ENCODE measurements around the gene ZFC3H1.
"Not testable (repeated sequence)": the region's sequence is repeated elsewhere in the genome, so short reads cannot be mapped to it uniquely, and the experiment has no call there.

The ZFC3H1 gene, protein sequence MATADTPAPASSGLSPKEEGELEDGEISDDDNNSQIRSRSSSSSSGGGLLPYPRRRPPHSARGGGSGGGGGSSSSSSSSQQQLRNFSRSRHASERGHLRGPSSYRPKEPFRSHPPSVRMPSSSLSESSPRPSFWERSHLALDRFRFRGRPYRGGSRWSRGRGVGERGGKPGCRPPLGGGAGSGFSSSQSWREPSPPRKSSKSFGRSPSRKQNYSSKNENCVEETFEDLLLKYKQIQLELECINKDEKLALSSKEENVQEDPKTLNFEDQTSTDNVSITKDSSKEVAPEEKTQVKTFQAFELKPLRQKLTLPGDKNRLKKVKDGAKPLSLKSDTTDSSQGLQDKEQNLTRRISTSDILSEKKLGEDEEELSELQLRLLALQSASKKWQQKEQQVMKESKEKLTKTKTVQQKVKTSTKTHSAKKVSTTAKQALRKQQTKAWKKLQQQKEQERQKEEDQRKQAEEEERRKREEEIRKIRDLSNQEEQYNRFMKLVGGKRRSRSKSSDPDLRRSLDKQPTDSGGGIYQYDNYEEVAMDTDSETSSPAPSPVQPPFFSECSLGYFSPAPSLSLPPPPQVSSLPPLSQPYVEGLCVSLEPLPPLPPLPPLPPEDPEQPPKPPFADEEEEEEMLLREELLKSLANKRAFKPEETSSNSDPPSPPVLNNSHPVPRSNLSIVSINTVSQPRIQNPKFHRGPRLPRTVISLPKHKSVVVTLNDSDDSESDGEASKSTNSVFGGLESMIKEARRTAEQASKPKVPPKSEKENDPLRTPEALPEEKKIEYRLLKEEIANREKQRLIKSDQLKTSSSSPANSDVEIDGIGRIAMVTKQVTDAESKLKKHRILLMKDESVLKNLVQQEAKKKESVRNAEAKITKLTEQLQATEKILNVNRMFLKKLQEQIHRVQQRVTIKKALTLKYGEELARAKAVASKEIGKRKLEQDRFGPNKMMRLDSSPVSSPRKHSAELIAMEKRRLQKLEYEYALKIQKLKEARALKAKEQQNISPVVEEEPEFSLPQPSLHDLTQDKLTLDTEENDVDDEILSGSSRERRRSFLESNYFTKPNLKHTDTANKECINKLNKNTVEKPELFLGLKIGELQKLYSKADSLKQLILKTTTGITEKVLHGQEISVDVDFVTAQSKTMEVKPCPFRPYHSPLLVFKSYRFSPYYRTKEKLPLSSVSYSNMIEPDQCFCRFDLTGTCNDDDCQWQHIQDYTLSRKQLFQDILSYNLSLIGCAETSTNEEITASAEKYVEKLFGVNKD (N-terminal part only)

DNA sequence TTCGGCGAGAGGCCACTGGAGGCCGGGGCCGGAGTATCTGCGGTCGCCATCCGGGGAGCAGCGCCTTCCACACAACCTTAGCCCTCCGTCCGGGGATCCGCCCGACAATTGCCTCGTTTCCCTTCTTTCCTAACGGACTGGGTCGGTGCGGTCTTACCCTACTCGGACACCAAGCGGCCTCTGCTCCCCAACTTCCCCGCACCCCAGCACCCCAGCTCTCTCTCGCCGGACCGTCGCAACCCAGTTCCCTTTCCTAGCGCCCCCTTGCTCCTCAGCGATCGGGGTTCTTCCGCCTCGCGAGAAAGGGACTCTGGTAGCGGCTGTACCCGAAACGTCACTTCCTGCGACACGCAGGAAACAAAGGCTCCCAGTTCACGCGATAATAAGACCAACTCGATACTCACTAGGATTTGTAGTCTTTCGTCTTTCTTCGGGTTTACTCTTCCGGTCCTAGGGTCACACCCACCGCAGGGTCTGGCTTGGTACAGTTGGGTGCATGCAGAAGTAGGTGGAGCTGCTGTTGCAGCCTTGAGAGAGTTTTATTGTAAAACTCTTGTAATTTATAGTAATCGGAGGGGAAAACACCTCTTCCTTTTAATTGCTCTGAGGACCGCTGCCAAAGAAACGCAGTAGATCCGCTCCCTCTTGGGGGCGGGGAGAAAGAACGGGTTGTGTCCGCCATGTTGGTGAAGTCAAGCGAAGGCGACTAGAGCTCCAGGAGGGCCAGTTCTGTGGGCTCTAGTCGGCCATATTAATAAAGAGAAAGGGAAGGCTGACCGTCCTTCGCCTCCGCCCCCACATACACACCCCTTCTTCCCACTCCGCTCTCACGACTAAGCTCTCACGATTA, at the start of gene ZFC3H1, which contains the start of gene THAP2:
Gene ZFC3H1, minus strand, starts transcription at position 288 of the 850 bp plus-strand sequence. Its CDS starts 238 bp downstream, at position 50.
Gene THAP2, plus strand, starts transcription at position 741 of the 850 bp plus-strand sequence. CDS start 209 bp downstream, outside the sequence.
- peak; percentile 60 for DNase-seq

DNA sequence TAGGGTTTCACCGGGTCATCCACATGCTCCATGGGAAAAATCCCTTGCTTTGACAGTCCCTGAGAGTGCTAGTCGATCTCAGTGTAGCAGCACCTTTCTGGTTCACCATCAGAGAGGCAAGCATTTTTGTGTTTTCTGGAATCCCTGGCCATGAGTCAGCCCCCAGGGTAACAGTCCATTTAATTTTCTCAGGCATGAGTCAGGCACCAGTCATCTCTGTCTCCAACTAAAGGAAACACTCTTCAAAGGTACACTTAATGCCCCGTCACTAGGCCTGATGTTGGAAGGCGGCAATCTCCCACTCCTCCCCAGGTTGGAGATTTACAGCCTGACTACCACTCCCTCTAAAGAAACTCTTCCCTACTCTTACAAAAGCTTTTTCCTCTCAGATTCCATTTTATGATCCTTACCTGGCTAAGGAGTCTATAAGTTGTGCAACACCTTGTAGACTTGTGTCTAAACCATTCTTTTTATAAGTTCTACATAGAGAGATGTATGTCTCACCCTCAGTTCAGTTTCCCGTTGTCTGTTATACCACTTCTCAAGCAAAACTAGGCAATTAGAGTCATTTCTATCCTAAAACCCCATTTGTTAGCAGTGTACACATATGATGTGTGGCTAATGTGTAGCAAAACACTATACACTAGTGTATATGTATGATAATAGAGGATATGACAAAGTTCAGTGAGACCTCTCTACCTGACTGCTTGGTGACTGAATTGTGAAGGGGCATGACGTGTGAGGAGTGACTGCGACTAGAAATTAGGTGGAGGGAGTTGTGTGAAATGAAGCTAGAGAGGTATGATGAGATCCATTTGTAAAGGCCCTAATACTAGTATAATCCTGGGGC, 46.9 kb upstream of the ZFC3H1 start:
- peak; percentile 21 for DNase-seq

DNA sequence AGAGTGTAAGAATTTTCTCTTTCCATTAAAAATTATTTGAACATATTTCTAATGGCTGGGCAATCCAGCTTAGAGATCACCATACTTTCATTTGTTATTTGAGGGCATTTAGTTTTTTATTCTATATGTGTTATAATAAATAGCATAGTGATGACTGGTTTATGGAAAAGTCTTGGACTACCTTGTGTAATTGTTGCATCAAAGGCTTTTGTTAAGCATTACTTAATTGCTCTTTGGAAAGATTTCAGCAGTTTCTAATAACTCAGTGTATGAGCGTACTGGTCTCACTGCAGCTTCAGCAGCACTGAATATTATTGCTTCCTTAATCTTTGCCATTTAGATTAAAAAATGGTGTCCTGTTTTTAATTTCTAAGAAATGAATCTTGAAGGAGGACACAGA, 45.0 kb upstream of the ZFC3H1 start:
- DNase-seq, result no peak

DNA sequence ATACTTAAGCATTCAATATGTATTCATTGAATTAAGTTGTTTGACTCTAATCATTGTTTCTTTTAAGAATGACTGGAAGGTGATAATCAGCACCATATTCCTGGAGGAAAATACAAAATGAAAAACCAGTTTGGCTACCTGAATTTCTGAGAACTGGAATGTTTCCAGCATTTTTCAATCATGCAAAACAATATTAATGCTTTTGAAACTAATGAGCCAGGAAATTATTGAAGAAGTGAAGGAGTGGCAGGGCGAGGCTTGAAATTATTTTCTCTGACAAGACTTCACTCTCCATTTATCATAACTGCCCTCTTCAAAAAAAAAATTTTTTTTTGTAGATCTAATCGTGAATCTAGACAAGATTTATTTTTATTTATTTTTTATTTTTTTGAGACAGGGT, 41.3 kb upstream of the ZFC3H1 start:
- DNase-seq, result no peak

DNA sequence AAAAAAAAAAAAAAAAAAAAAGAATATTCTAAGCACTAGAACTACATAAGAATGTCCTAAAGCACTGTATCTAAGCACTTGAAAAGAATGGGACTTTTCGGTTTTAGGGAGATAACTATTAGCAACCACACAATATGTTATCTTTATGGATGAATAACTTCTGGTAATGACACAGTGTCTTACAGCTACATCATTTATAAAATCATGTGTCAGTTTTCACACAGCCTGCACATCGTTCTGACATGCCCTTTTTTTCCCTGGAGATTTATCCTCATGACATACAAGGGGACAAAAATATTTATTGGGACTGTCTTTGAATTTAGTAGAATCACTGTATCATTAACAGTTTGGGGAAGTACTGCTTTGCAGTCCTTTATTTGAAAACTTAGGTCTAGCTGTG, 39.6 kb upstream of the ZFC3H1 start:
- DNase-seq, result no peak

DNA sequence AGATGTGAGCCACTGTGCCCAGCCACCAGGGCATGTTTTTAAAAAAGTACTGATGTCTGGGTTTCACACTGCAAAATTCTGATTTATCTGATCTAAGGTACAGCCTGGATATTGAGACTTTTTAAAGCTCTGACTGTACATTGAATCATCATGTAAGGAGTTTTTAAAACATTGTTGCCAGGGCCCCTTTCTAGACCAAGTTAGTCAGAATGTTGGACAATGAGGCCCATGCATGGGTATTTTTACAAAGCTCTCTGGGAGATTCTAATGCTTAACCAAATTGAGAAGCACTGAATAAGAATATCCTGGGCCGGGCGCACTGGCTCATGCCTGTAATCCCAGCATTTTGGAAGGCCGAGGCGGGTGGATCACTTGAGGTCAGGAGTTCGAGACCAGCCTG, 38.9 kb upstream of the ZFC3H1 start:
- no peak for DNase-seq

DNA sequence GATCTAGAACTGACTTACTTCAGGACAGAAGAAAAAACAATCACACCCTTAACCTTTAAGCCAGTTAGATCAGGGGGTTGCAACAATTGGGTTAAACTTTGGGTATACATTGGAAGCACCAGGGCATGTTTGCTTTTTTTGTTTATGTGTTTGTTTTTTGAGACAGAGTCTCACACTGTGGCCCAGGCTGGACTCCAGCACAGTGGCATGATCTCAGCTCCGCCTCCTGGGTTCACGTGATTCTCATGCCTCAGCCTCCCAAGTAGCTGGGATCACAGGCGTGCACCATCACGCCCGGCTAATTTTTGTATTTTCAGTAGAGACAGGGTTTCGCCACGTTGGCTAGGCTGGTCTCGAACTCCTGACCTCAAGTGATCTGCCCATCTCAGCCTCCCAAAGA, 38.5 kb upstream of the ZFC3H1 start:
- DNase-seq, result not testable (repeated sequence)

DNA sequence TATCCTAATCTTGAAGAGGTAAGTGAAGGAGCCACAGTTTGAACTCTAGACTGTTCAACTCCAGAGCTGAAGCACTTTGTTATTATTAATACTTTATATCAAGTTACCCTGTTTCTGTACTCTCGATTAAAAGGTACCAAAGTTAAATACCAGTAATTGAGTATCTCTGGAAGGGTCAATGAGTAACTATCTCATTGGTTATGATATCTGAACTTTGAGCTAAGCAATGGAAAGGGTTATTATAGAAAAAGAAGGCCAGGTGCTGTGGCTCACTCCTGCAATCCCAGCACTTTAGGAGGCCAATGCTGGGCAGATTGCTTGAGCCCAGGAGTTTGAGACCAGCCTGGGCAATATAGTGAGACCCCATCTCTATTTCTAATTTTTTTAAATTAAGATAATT, 32.1 kb upstream of the ZFC3H1 start:
- DNase-seq, result no peak

DNA sequence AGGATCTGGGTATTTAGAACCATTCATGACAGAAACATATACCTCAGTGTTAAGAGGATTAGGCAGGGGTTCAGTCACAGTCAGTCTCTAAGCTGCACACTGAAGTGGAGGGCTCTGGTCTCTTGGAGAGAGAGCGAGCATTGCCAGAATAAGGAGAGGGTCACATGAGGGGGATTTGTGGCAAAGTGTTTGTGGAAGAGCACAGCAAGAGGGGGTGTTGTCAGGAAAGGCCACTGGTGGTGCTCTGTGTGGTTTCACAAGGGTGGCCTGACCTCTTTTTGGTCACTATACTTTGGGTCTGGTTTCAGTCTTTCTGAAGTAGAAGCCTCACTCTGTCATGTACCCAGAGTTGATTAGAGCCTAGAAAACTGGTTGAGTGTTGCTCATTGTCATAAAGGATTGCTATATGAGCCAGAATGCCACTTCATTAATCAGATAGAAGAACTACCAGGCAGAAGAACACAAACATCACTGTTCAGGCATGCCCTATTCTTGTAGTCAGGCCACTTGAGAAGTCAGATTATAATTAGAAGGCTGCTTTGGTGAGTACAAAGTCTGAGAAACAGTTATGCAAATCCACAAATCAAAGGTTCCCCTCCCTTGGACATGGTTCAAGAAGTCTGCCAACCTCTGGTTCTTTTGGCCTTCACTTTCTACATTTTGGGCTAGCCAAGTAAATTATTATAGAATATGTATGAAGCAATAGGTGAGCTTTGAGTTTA, 30.6 kb upstream of the ZFC3H1 start:
- no peak for DNase-seq

DNA sequence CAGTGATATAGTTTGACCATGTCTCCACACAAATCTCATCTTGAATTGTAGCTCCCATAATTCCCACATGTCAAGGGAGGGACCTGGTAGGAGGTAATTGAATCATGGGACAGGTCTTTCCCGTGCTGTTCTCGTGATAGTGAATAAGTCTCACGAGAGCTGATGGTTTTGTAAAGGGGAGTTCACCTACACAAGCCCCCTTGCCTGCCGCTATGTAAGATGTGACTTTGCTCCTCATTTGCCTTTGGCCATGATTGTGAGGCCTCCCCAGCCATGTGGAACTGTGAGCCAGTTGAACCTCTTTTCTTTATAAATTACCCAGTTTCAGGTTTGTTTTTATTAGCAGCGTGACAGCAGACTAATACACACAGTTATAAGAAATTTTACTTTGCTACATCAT, 30.0 kb upstream of the ZFC3H1 start:
- not testable (repeated sequence) for DNase-seq

DNA sequence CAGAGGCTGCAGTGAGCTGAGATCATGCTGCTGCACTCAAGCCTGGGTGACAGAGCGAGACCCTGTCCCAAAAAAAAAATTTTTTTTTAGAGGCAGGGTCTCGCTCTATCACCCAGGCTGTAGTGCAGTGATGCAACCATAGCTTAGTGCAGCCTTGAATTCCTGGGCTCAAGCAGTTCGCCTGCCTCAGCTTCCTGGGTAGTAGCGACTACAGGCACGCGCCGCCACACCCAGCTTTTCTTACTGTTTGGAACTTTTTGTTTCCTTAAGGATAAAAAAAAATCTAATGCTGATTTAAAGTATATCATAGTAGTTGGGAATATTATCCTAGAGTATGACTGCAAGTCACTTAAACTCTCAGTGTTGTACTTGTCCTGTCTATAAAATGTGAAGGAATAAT, 29.5 kb upstream of the ZFC3H1 start:
- DNase-seq, result no peak

DNA sequence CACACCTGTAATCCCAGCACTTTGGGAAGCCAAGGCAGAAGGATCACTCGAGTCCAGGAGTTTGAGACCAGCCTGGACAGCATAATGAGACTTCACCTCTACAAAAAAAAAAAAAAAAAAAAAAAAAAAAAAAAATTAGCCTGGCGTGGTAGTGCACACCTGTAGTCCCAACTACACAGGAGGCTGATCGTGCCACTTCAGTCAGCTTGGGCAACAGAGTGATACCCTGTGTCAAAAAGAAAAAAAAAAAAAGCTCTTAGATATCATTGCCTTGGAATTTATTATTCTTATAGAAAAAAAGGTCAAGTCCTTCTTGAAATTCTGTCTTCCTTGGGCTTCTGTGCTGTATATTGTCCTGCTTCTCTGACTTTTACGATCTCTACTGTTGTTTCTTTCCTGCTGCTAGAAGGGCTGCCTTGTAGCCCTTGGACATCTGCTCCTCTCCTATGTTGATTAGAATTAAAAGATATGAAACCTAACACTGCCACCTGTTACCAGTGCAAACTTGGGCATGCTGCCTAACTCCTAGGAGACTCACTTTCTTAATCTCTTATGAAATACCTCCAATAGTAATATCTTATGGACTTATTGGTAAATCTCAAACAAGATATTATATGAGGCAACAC, 28.0 kb upstream of the ZFC3H1 start:
- DNase-seq, result no peak

DNA sequence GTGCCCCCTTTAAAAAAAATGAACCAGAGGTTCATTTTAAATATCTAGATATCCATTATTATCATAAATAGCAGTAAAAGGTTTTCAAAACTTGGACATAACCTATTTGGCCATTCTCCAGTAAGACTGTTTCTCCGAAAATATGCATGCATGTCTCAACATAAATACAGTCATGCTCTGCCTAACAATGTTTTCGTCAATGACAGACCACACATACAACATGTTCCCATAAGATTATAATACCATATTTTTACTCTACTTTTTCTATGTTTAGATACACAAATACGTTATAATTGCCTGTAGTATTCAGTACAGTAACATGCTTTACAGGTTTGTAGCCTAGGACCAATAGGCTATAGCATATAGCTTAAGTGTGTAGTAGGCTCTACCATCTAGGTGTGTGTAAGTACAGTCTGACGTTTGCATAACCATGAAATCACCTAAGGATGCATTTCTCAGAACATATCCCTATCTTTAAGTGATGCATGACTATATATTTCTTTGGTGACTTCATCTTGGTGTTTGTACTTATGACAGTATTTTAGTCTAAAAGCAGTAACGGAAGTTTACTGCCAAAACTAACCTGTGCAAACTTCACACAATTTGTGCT, 25.4 kb upstream of the ZFC3H1 start:
- DNase-seq, result no peak

DNA sequence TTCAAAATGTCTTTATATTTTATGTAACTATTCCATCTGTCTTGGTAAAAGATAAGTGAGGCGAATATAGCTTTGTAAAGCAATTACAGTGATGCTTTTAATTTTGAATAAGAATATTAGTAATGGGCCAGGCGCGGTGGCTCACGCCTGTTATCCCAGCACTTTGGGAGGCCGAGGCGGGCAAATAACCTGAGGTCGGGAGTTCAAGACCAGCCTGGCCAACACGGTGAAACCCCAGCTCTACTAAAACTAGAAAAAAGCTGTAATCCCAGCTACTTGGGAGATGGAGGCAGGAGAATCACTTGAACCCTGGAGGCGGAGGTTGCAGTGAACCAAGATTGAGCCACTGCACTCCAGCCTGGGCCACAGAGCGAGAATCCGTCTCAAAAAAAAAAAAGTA, 23.5 kb upstream of the ZFC3H1 start:
- not testable (repeated sequence) for DNase-seq

DNA sequence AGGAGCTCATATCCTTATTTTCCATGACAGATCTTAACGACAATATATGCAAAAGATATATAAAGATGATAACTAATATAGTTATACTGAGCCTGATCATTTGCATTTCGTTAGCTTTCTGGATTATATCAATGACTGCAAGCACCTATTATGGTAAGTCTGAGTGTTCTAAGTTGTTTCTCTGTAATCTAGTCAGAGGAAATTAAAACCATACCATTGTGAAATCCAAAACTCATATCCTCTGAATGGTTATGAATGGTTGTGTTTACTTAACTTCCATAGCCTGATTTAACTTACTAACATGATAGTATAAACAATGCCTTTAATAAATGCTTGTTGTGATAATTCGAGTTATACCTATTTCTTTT, 23.0 kb upstream of the ZFC3H1 start:
- no peak for DNase-seq

DNA sequence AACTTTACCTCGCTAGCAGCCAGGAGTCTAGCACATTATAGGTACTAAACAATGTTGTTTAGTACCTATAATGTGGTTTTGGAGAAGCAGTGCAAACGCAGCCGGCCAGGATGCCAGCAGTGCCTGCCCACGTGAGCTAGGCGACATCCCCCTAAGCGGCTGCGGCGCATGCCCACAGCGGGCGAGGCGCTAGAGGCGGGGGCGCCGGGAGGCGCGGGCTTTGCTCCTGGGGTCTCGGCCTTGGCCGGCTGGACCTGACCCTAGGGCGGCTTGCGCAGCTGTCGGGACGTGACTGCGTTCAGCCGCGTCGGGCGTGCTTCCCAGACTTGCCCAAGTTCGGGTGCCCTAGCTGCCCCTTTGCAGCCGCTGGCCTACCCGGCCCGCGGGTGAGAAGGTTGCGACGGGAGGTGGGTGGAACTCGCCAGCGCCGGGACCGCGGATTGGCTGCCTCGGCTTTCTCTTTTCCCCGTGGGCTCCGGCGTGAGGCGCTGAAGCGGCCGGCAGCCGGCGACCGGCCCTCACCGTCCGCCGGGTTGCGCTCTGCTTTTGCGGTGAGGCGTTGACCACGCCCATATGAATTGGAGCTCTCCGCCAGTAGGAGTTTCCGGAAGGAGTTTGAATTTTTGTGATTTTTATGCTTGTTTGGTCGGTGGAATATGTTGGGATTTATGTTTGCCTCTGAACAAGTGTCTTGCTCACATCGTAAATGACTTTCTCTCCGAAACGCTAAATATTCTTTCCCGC, 22.4 kb upstream of the ZFC3H1 start, which contains the start of gene TMEM19:
Gene TMEM19, plus strand, starts transcription at position 169 of the 744 bp plus-strand sequence. CDS start 599 bp downstream, outside the sequence.
- DNase-seq, result peak; percentile 43

DNA sequence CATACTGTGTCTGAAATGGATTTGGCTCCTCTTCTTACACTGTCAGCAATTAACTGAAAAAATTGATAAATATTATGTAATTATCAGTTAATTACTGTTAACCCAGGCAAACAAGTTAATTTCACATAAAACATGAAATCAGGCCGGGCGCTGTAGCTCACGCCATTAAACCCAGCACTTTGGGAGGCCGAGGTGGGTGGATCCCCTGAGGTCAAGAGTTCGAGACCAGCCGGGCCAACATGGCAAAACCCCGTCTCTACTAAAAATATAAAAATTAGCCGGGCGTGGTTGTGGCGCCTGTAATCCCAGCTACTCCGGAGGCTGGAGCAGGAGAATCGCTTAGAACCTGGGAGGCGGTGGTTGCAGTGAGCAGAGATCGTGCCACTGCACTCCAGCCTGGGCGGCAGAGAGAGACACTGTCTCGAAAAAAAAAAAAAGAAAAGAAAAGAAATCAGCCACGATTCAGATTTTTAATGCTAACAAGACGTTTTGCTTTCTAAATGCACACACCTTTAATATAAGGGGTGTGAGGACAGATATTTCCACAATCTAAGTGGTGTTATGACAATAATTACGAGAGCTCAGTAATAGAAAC, 21.8 kb upstream of the ZFC3H1 start:
- no peak for DNase-seq

DNA sequence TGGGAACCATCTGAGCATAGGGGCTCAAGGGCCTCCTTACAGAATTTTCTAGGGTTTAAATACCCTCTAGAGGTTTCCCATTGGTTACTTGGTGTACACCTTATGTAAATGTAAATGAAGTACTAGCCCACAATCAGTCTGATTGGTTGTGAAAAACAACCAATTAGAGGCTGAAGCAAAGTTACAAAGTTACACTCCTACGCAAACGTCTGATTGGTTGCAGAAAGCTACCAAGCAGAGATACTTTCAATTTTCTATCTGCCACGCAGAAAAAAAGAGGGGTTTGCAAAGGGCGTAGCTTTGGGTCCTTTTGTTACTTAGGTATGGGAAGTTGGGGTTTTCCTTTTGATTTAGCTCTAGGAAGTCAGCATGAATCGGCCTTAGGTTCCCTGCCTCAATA, 20.4 kb upstream of the ZFC3H1 start:
- no peak for DNase-seq
